Measurements from ENCODE around the gene FNIP2.

- TF ChIP-seq ZBTB21 (tag by site-specific recombination; IDR thresholded peaks at IDR 0.05) (no peak), ZBTB7A (tag by site-specific recombination; IDR thresholded peaks at IDR 0.05; ENCODE audit: low read depth) (no peak), REST (tag by site-specific recombination; IDR thresholded peaks at IDR 0.05) (no peak), ZNF776 (tag by site-specific recombination; IDR thresholded peaks at IDR 0.05; ENCODE audit: borderline replicate concordance) (no peak), ZNF350 (tag by site-specific recombination; IDR thresholded peaks at IDR 0.05) (no peak)
Measured at GRCh38 chr4:158934996-158935669, 166.3 kb downstream of the FNIP2 start.
